Neural progenitor cell (in vitro differentiated cells): Measurements from ENCODE around the gene SLC5A3.

Experiments used
- EZH2 ChIP-seq: fragments of 200-600 bp; sonication (generic); IDR thresholded peaks from 2 replicates; pipeline ENCODE4 v1.6.1; 2017; ENCODE audit warnings: antibody characterized with exemption, mild to moderate bottlenecking, moderate library complexity
- EZH2phosphoT487 ChIP-seq: fragments of 200-600 bp; sonication (generic); IDR thresholded peaks from 2 replicates; pipeline ENCODE4 v1.6.1; 2017; ENCODE audit warnings: antibody characterized with exemption
- TF ChIP-seq, protein P1 (sequence below): fragments of 200-600 bp; sonication (generic); IDR thresholded peaks from 2 replicates; pipeline ENCODE4 v1.5.1; 2017; ENCODE audit warnings: antibody characterized with exemption, mild to moderate bottlenecking

DNA sequence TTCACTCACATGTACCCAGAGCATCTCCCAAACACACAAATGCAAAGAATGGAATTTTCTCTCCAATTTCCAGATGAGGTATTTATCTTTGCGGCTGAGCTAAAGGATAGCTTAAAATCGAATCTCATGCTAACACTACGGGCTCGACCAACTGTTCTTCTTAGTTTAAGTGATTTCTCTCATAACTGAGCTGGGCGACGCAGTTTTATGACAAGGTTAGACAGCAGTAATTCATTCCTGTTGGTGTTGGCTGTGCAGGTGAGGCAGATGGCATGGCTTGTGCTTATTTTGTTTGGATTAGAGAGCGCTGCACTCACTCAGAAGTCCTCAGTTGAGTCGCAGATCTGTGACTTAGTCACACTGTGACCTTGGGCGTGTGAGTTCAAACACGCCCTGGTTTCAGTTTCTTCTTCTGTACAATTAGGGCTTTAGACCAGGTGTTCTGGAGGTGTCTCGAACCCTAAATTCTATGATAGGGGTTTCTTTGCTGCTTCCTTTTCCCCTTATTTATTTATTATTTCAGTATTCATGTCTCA is 41.5 kb upstream of the SLC5A3 start:
- TF ChIP-seq EZH2phosphoT487 (no peak), EZH2 (no peak)
- TF ChIP-seq, protein P1, sequence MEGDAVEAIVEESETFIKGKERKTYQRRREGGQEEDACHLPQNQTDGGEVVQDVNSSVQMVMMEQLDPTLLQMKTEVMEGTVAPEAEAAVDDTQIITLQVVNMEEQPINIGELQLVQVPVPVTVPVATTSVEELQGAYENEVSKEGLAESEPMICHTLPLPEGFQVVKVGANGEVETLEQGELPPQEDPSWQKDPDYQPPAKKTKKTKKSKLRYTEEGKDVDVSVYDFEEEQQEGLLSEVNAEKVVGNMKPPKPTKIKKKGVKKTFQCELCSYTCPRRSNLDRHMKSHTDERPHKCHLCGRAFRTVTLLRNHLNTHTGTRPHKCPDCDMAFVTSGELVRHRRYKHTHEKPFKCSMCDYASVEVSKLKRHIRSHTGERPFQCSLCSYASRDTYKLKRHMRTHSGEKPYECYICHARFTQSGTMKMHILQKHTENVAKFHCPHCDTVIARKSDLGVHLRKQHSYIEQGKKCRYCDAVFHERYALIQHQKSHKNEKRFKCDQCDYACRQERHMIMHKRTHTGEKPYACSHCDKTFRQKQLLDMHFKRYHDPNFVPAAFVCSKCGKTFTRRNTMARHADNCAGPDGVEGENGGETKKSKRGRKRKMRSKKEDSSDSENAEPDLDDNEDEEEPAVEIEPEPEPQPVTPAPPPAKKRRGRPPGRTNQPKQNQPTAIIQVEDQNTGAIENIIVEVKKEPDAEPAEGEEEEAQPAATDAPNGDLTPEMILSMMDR: no peak
